ENCODE data around the gene SLC6A11. TPM values are rescaled to one million over a fixed set of nuclear protein-coding genes. Genes with fewer than 3 reads are reported as not detected.

The SLC6A11 gene
- total and polyA plus RNA-seq, 10 donors = 0.03 to 2.7 (median 0.41) TPM; not detected in 2

DNA sequence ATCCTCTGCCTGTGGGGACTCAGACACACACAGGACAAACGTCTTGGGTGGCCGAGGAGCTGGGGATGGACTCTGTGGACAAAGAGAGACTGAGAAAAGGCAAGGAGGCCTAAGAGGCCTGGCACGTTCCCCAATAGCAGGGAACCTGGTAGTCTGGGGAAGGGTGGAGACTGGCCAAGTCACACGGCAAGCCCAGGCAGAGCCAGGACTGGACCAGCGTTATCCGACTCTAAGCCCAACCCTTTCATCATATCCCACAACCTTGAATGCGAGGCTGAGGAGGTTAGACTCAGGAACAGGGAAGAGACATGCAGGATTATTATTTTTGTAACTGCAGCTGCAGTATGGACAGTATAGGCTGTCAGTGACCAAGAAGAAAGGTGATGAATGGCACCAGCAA, 53.4 kb downstream of the SLC6A11 start:
- peaks cover 0 to 12% (median 0%) of the 10 kb centered on the region in 7 donors for H3K27me3 ChIP-seq (replicated peaks in 1 of 7)
- H3K36me3 ChIP-seq = no peaks in the 10 kb centered on the region
- no peaks in the 10 kb centered on the region for H3K9me3 ChIP-seq
- no peak for DNase-seq
- no peaks in the 10 kb centered on the region for H3K4me1 ChIP-seq
- WGBS, 5 donors = 60 to 87% (median 82%) methylated on average over 7 of the region's 7 CpGs
- H3K27ac ChIP-seq = no peak overlapping the region
- intact Hi-C loops (cut with DNase I; ENCODE audit: low total_unique reads) = no loop called here
- TF ChIP-seq, protein P1, sequence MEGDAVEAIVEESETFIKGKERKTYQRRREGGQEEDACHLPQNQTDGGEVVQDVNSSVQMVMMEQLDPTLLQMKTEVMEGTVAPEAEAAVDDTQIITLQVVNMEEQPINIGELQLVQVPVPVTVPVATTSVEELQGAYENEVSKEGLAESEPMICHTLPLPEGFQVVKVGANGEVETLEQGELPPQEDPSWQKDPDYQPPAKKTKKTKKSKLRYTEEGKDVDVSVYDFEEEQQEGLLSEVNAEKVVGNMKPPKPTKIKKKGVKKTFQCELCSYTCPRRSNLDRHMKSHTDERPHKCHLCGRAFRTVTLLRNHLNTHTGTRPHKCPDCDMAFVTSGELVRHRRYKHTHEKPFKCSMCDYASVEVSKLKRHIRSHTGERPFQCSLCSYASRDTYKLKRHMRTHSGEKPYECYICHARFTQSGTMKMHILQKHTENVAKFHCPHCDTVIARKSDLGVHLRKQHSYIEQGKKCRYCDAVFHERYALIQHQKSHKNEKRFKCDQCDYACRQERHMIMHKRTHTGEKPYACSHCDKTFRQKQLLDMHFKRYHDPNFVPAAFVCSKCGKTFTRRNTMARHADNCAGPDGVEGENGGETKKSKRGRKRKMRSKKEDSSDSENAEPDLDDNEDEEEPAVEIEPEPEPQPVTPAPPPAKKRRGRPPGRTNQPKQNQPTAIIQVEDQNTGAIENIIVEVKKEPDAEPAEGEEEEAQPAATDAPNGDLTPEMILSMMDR (IDR thresholded peaks at IDR 0.05 in 8 of 11, conservative IDR thresholded peaks at IDR 0.05 in 3 of 11) = no peak
- TF ChIP-seq POLR2AphosphoS5 (IDR thresholded peaks at IDR 0.05) = no peak
- TF ChIP-seq POLR2A (IDR thresholded peaks at IDR 0.05) = no peak
- no peak overlapping the region for H3K4me3 ChIP-seq

- 91 to 100% (median 95%) methylated on average over 1 of the region's 1 CpG for WGBS, 5 donors
- Histone ChIP-seq H3K4me1 (no peaks in the 10 kb centered on the region), H3K36me3 (no peaks in the 10 kb centered on the region), H3K27ac (no peak overlapping the region), H3K4me3 (no peak overlapping the region), H3K9me3 (no peaks in the 10 kb centered on the region), H3K27me3 (replicated peaks in 1 of 7) (peaks cover 0 to 5% (median 0%) of the 10 kb centered on the region in 7 donors)
- intact Hi-C loops (cut with DNase I; ENCODE audit: low total_unique reads) = no loop called here
- TF ChIP-seq, protein P1 (IDR thresholded peaks at IDR 0.05 in 8 of 11, conservative IDR thresholded peaks at IDR 0.05 in 3 of 11) = no peak
- TF ChIP-seq POLR2AphosphoS5 (IDR thresholded peaks at IDR 0.05) = no peak
- no peak for TF ChIP-seq POLR2A (IDR thresholded peaks at IDR 0.05)
- DNase-seq = no peak
Observed at GRCh38 chr3:10870296-10870695, 54.3 kb downstream of the SLC6A11 start.

DNA sequence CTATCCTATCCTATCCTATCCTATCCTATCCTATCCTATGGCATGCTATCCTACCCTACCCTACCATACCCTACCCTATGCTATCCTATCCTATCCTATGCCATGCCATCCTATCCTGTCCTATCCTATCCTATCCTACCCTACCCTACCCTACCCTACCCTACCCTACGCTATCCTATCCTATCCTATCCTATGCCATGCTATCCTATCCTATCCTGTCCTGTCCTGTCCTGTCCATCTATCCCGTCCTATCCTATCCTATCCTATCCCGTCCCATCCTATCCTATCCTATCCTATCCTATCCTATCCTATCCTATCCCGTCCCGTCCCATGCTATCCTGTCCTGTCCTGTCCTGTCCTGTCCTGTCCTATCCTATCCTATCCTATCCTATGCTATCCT, 57.4 kb downstream of the SLC6A11 start:
- DNase-seq = no peak
- no peak overlapping the region for H3K27ac ChIP-seq
- no peaks in the 10 kb centered on the region for H3K4me1 ChIP-seq
- H3K9me3 ChIP-seq = no peaks in the 10 kb centered on the region
- 74 to 88% (median 85%) methylated on average over 5 of the region's 5 CpGs for WGBS, 5 donors
- H3K36me3 ChIP-seq = no peaks in the 10 kb centered on the region
- no peaks in the 10 kb centered on the region for H3K27me3 ChIP-seq (replicated peaks in 1 of 7)
- intact Hi-C loops (cut with DNase I; ENCODE audit: low total_unique reads) = no loop called here
- TF ChIP-seq POLR2AphosphoS5 (IDR thresholded peaks at IDR 0.05) (no peak), POLR2A (IDR thresholded peaks at IDR 0.05) (no peak)
- TF ChIP-seq, protein P1 (IDR thresholded peaks at IDR 0.05 in 8 of 11, conservative IDR thresholded peaks at IDR 0.05 in 3 of 11) = no peak
- no peak overlapping the region for H3K4me3 ChIP-seq

GRCh38 chr3:10875914-10876313, 59.9 kb downstream of the SLC6A11 start:
- no peaks in the 10 kb centered on the region for H3K9me3 ChIP-seq
- H3K36me3 ChIP-seq = no peaks in the 10 kb centered on the region
- intact Hi-C loops (cut with DNase I; ENCODE audit: low total_unique reads) = no loop called here
- no peak overlapping the region for H3K4me3 ChIP-seq
- no peaks in the 10 kb centered on the region for H3K4me1 ChIP-seq
- WGBS, 5 donors = 2 to 22% (median 6%) methylated on average over 3 of the region's 3 CpGs
- H3K27me3 ChIP-seq (replicated peaks in 1 of 7) = no peaks in the 10 kb centered on the region
- TF ChIP-seq POLR2A (IDR thresholded peaks at IDR 0.05) (no peak), POLR2AphosphoS5 (IDR thresholded peaks at IDR 0.05) (no peak)
- TF ChIP-seq, protein P1 (IDR thresholded peaks at IDR 0.05 in 8 of 11, conservative IDR thresholded peaks at IDR 0.05 in 3 of 11) = no peak
- H3K27ac ChIP-seq = no peak overlapping the region
- DNase-seq = no peak
